Neural progenitor cell (in vitro differentiated cells): ENCODE results near the gene MIAT. TPM values are rescaled to one million over a fixed set of nuclear protein-coding genes. Genes with fewer than 3 reads are reported as not detected.

Source experiments
- DNase-seq: peaks from one replicate; pipeline ENCODE4 v3.0.0-alpha.2; 2016; ENCODE audit warnings: low spot score
- H2AFZ ChIP-seq: fragments of 200-600 bp; sonication (generic); replicated peaks from 2 replicates; pipeline ENCODE4 v1.6.1; 2016; ENCODE audit warnings: antibody characterized with exemption
- H3F3A ChIP-seq: fragments of 200-600 bp; sonication (generic); 2 replicates; pipeline ENCODE4 v1.6.1; 2016; ENCODE audit warnings: antibody characterized with exemption, low read depth
- H3K27ac ChIP-seq: fragments of 200-600 bp; sonication (generic); 2 replicates; pipeline ENCODE4 v1.5.1; 2016; ENCODE audit warnings: mild to moderate bottlenecking
- H3K27me3 ChIP-seq: fragments of 200-600 bp; sonication (generic); 2 replicates; pipeline ENCODE4 v1.6.1; 2016; ENCODE audit warnings: mild to moderate bottlenecking, moderate library complexity
- H3K36me3 ChIP-seq: fragments of 200-600 bp; sonication (generic); 2 replicates; pipeline ENCODE4 v1.5.1; 2016
- H3K4me1 ChIP-seq: fragments of 200-600 bp; sonication (generic); 2 replicates; pipeline ENCODE4 v1.6.1; 2016; ENCODE audit warnings: mixed run types
- H3K4me2 ChIP-seq: fragments of 200-600 bp; sonication (generic); 2 replicates; pipeline ENCODE4 v1.6.1; 2016
- H3K4me3 ChIP-seq: fragments of 200-600 bp; sonication (generic); 2 replicates; pipeline ENCODE4 v1.5.1; 2016
- H3K79me2 ChIP-seq: fragments of 200-600 bp; sonication (generic); 2 replicates; pipeline ENCODE4 v1.6.1; 2016; ENCODE audit warnings: low read depth
- H3K9ac ChIP-seq: fragments of 200-600 bp; sonication (generic); 2 replicates; pipeline ENCODE4 v1.6.1; 2016
- H3K9me3 ChIP-seq: fragments of 200-600 bp; sonication (generic); 2 replicates; pipeline ENCODE4 v1.5.1; 2016; ENCODE audit warnings: low read depth
- H4K20me1 ChIP-seq: fragments of 200-600 bp; sonication (generic); 2 replicates; pipeline ENCODE4 v1.6.1; 2016; ENCODE audit warnings: low read depth
- H3K27ac Mint-ChIP-seq: 3 replicates; pipeline ENCODE4 v1.8.0; 2021; ENCODE audit warnings: mixed read lengths
- H3K27me3 Mint-ChIP-seq: 2 replicates; pipeline ENCODE4 v1.8.0; 2022; ENCODE audit warnings: low read depth, mild to moderate bottlenecking, inconsistent platforms, moderate library complexity, mixed read lengths; ENCODE audit not compliant: insufficient read depth
- H3K36me3 Mint-ChIP-seq: 3 replicates; pipeline ENCODE4 v1.8.0; 2021; ENCODE audit warnings: mixed read lengths
- H3K4me1 Mint-ChIP-seq: 3 replicates; pipeline ENCODE4 v1.8.0; 2021; ENCODE audit warnings: mixed read lengths
- H3K4me3 Mint-ChIP-seq: 3 replicates; pipeline ENCODE4 v1.8.0; 2021; ENCODE audit warnings: mild to moderate bottlenecking, moderate library complexity, mixed read lengths
- H3K9me3 Mint-ChIP-seq: 3 replicates; pipeline ENCODE4 v1.8.0; 2020; ENCODE audit warnings: mixed read lengths
- EZH2 ChIP-seq: fragments of 200-600 bp; sonication (generic); IDR thresholded peaks from 2 replicates; pipeline ENCODE4 v1.6.1; 2017; ENCODE audit warnings: antibody characterized with exemption, mild to moderate bottlenecking, moderate library complexity
- EZH2phosphoT487 ChIP-seq: fragments of 200-600 bp; sonication (generic); IDR thresholded peaks from 2 replicates; pipeline ENCODE4 v1.6.1; 2017; ENCODE audit warnings: antibody characterized with exemption
- total RNA-seq: library from RNA; depleted of rRNA; stranded (reverse); fragments of >200 nt; gene quantifications from 2 replicates; pipeline ENCODE4 v1.2.3, GENCODE V29; 2015; ENCODE audit warnings: low replicate concordance
- TF ChIP-seq, protein P1 (sequence below): fragments of 200-600 bp; sonication (generic); IDR thresholded peaks from 2 replicates; pipeline ENCODE4 v1.5.1; 2017; ENCODE audit warnings: antibody characterized with exemption, mild to moderate bottlenecking

Gene MIAT
- total RNA-seq, 1 donor from 2014 or later, result 262 TPM

- peaks cover 7% of the 10 kb centered on the region for H3K9me3 Mint-ChIP-seq
Measured at GRCh38 chr22:26635117-26635516, 22.3 kb upstream of the MIAT start.

DNA sequence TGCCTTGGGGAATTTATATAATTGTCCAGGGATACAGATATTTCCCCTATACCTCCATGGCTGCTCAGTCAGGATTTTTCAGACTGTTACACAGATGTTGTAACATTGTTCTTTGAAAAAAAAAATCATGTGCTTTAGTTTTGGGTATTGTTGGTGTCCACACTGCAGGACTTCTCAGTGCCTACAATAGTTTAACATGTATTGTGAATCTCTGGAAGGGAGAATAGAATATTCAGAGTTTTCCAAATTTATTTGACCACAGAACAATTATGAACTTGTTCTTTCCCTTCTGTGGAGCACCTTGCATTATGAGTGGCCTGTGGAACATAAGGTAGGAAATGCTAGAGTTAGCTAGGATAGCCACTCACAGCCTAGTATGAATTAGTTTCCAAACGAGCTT lies 21.1 kb upstream of the MIAT start:
- H3K4me3 Mint-ChIP-seq, result no peak overlapping the region
- Histone ChIP-seq H4K20me1 (no peaks in the 10 kb centered on the region), H3K36me3 (no peaks in the 10 kb centered on the region), H3F3A (peaks cover 12% of the 10 kb centered on the region), H3K4me3 (no peak overlapping the region), H3K27ac (no peak overlapping the region), H3K9me3 (no peaks in the 10 kb centered on the region), H3K27me3 (no peaks in the 10 kb centered on the region), H3K4me2 (no peak overlapping the region), H3K79me2 (no peaks in the 10 kb centered on the region), H2AFZ (no peak overlapping the region), H3K4me1 (peaks cover 20% of the 10 kb centered on the region), H3K9ac (no peak overlapping the region)
- H3K9me3 Mint-ChIP-seq, result no peaks in the 10 kb centered on the region
- peaks cover 4% of the 10 kb centered on the region for H3K27me3 Mint-ChIP-seq
- peak overlapping the region; percentile 73 for H3K27ac Mint-ChIP-seq
- no peaks in the 10 kb centered on the region for H3K36me3 Mint-ChIP-seq
- no peak for DNase-seq
- peaks cover 25% of the 10 kb centered on the region for H3K4me1 Mint-ChIP-seq
- TF ChIP-seq EZH2 (no peak), EZH2phosphoT487 (no peak)
- TF ChIP-seq, protein P1, sequence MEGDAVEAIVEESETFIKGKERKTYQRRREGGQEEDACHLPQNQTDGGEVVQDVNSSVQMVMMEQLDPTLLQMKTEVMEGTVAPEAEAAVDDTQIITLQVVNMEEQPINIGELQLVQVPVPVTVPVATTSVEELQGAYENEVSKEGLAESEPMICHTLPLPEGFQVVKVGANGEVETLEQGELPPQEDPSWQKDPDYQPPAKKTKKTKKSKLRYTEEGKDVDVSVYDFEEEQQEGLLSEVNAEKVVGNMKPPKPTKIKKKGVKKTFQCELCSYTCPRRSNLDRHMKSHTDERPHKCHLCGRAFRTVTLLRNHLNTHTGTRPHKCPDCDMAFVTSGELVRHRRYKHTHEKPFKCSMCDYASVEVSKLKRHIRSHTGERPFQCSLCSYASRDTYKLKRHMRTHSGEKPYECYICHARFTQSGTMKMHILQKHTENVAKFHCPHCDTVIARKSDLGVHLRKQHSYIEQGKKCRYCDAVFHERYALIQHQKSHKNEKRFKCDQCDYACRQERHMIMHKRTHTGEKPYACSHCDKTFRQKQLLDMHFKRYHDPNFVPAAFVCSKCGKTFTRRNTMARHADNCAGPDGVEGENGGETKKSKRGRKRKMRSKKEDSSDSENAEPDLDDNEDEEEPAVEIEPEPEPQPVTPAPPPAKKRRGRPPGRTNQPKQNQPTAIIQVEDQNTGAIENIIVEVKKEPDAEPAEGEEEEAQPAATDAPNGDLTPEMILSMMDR, result no peak

More at GRCh38 chr22:26635117-26635516, 22.3 kb upstream of the MIAT start:
- H4K20me1 ChIP-seq, result no peaks in the 10 kb centered on the region
- H3K36me3 ChIP-seq, result no peaks in the 10 kb centered on the region
- no peaks in the 10 kb centered on the region for H3K79me2 ChIP-seq
- no peak overlapping the region for H2AFZ ChIP-seq
- no peaks in the 10 kb centered on the region for H3K36me3 Mint-ChIP-seq
- no peaks in the 10 kb centered on the region for H3K27me3 ChIP-seq
- H3K4me3 ChIP-seq, result no peak overlapping the region
- H3K9ac ChIP-seq, result no peak overlapping the region
- H3K27ac ChIP-seq, result no peak overlapping the region
- peaks cover 13% of the 10 kb centered on the region for H3K4me1 Mint-ChIP-seq
- no peak overlapping the region for H3K27ac Mint-ChIP-seq
- H3K4me3 Mint-ChIP-seq, result no peak overlapping the region
- no peak for DNase-seq
- peaks cover 9% of the 10 kb centered on the region for H3K4me1 ChIP-seq
- H3F3A ChIP-seq, result peaks cover under 1% of the 10 kb centered on the region
- no peaks in the 10 kb centered on the region for H3K9me3 ChIP-seq
- H3K27me3 Mint-ChIP-seq, result peaks cover 4% of the 10 kb centered on the region
- no peak overlapping the region for H3K4me2 ChIP-seq
- TF ChIP-seq, protein P1, result no peak

- H3K9me3 Mint-ChIP-seq, result no peaks in the 10 kb centered on the region
- Histone ChIP-seq H3K79me2 (no peaks in the 10 kb centered on the region), H3K4me1 (peaks cover 71% of the 10 kb centered on the region), H3K4me3 (peak overlapping the region; percentile 16), H3K9ac (no peak overlapping the region), H3K4me2 (peak overlapping the region; percentile 63), H3K27me3 (no peaks in the 10 kb centered on the region), H3F3A (peaks cover 71% of the 10 kb centered on the region), H4K20me1 (no peaks in the 10 kb centered on the region), H3K36me3 (no peaks in the 10 kb centered on the region), H2AFZ (peak overlapping the region; percentile 55), H3K9me3 (no peaks in the 10 kb centered on the region), H3K27ac (peak overlapping the region; percentile 89)
- H3K36me3 Mint-ChIP-seq, result no peaks in the 10 kb centered on the region
- no peak for TF ChIP-seq EZH2
- TF ChIP-seq, protein P1, result peak; percentile 23
- TF ChIP-seq EZH2phosphoT487, result no peak
- peak overlapping the region; percentile 85 for H3K27ac Mint-ChIP-seq
- H3K4me3 Mint-ChIP-seq, result peak overlapping the region; percentile 42
- DNase-seq, result peak; percentile 54
- peaks cover 8% of the 10 kb centered on the region for H3K27me3 Mint-ChIP-seq
- H3K4me1 Mint-ChIP-seq, result peaks cover 82% of the 10 kb centered on the region
Measured at GRCh38 chr22:26642465-26643417, 14.6 kb upstream of the MIAT start.
